Spinal cord (tissue), 10 donors: ENCODE measurements around the gene CMTM4. TPM values are rescaled to one million over a fixed set of nuclear protein-coding genes. Genes with fewer than 3 reads are reported as not detected.
"Not testable (repeated sequence)": the region's sequence is repeated elsewhere in the genome, so short reads cannot be mapped to it uniquely, and the experiment has no call there.

Experiments used
- DNase-seq, 6 donors: peaks; one replicate each; pipeline versions ENCODE4 v3.0.0 to v3.0.0-alpha.2; 2013 to 2015; ENCODE audit warnings: low spot score in 6 of 6, low read depth in 4 of 6
- H3K27ac ChIP-seq: one replicate; pipeline ENCODE4 v1.5.1; 2013; ENCODE audit warnings: low read depth, low read length, control low read depth
- H3K27me3 ChIP-seq: one replicate; pipeline ENCODE4 v1.6.1; 2013; ENCODE audit warnings: low read length; ENCODE audit not compliant: control insufficient read depth, insufficient read depth
- H3K36me3 ChIP-seq: one replicate; pipeline ENCODE4 v1.6.1; 2013; ENCODE audit warnings: low read length; ENCODE audit not compliant: control insufficient read depth, insufficient read depth
- H3K4me1 ChIP-seq: one replicate; pipeline ENCODE4 v1.6.1; 2013; ENCODE audit warnings: low read length; ENCODE audit not compliant: control insufficient read depth, insufficient read depth
- H3K4me3 ChIP-seq: one replicate; pipeline ENCODE4 v1.5.1; 2013; ENCODE audit warnings: low read depth, low read length, control low read depth
- H3K9me3 ChIP-seq: one replicate; pipeline ENCODE4 v1.6.1; 2013; ENCODE audit warnings: low read length; ENCODE audit not compliant: control insufficient read depth, insufficient read depth
- WGBS: methylation state at CpG from one replicate; pipeline ENCODE4 v1.1.5; 2013; ENCODE audit warnings: missing lambda C conversion rate; ENCODE audit not compliant: insufficient coverage; 5-methylcytosine and 5-hydroxymethylcytosine counted together
- polyA plus RNA-seq, 2 donors: library from polyadenylated mRNA; unstranded; fragments of 120-200 nt; gene quantifications; one replicate each; pipeline ENCODE4 v1.2.1, GENCODE V29; 2013; ENCODE audit not compliant: insufficient read length in 2 of 2
- total RNA-seq, 2 donors: library from RNA; depleted of rRNA in 1 of 2; stranded (reverse); fragments of 120-200 nt in 1 of 2; fragments of >200 nt in 1 of 2; gene quantifications; one replicate each; pipeline versions ENCODE4 v1.2.3 to v1.2.4, GENCODE V29; 2013 to 2014
- donor health status: healthy.

Gene CMTM4
- total and polyA plus RNA-seq, 4 donors: 34.8 to 64.3 (median 50.6) TPM

DNA sequence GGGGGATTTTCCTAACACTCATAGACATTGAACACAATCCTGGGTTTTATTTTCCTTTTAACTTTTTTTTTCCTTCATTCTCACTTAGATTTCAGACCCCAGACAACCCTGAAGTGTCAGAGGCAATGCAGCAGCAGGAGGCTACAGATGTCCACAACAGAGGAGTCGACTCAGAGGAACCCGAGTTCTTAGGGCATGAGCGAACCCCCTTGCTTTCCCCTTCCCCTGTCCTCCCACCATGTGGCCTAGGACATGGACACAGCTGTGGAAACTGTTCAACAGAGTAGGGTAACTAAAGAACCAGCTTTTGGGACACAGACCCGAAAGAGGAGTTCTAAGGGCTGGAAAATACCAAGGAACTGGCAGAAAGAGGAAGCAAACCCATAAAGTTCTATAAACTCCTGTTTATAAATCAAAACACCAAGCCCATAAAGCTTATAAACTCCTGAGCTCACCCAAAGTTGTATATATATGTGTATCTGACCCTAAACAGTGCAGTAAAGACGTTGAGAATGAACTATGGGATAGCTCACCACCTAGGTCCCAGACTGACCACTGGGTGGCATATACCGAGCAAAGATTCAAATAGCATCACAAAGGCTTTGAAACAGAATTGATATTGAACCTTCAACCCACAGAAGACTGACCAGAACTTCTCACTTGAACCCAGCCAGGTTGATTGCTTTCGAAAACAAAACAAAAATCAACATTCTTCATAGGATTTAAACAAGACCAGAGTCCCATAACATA, 33.9 kb downstream of the CMTM4 start:
- no peaks in the 10 kb centered on the region for H3K9me3 ChIP-seq
- H3K36me3 ChIP-seq: no peaks in the 10 kb centered on the region
- peak overlapping the region; percentile 53 for H3K27ac ChIP-seq
- WGBS: 54% methylated on average over 2 of the region's 7 CpGs
- H3K4me1 ChIP-seq: peaks cover 9% of the 10 kb centered on the region
- H3K4me3 ChIP-seq: no peak overlapping the region
- H3K27me3 ChIP-seq: no peaks in the 10 kb centered on the region
- peak in 2 of 6 donors; percentile 28 to 32 for DNase-seq

DNA sequence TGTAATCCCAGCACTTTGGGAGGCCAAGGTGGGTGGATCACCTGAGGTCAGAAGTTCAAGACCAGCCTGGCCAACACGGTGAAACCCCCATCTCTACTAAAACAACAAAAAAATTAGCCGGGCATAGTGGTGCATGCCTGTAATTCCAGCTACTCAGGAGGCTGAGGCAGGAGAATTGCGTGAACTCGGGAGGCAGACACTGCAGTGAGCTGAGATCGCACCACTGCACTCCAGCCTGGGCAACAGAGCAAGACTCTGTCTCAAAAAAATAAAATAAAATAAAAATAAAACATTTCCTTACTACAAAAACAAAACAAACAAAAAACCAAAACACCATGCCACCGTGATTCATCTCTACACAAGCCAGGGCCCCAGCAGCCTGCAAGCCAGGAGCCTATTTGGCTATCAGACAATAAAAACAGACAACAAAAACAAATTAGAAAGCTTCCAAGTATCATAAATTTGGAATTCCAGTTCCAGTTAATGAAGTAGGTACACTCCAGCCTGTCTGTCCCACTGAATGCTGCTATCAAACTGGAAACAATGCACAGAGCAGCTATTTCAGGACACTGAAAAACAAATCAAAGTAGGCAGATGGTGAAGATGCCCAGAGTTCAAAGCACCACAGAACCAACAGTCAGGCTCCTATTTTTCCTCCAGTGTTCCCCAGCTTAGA, 34.7 kb downstream of the CMTM4 start:
- peak overlapping the region; percentile 53 for H3K27ac ChIP-seq
- WGBS: 68% methylated on average over 4 of the region's 6 CpGs
- not testable (repeated sequence) for H3K27me3 ChIP-seq, H3K4me1 ChIP-seq, H3K9me3 ChIP-seq, H3K36me3 ChIP-seq, H3K4me3 ChIP-seq
- peak in 2 of 6 donors; percentile 27 to 28 for DNase-seq

DNA sequence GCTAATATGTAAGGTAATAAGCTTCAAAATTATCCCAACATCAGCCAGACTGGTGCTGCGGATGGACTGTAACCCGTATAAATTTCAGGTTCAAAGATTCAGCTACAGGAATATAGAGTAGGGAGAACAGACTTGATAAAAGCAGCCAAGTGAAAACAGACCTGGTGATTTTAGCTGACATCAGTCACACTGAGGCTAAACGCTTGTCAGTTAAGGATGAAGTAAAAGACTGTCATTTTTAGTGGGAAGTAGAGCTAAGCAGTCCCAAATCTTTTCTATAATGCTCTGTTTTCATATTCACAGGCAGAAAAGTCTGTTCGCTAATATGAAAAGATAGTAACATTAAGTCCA, 35.4 kb downstream of the CMTM4 start:
- Histone ChIP-seq H3K4me1 (peaks cover 12% of the 10 kb centered on the region), H3K36me3 (no peaks in the 10 kb centered on the region), H3K27me3 (no peaks in the 10 kb centered on the region), H3K27ac (peak overlapping the region; percentile 59), H3K4me3 (no peak overlapping the region), H3K9me3 (no peaks in the 10 kb centered on the region)
- DNase-seq: peak in 1 of 6 donors; percentile 41
- no CpG with 5 or more reads among the region's 4 CpGs for WGBS

DNA sequence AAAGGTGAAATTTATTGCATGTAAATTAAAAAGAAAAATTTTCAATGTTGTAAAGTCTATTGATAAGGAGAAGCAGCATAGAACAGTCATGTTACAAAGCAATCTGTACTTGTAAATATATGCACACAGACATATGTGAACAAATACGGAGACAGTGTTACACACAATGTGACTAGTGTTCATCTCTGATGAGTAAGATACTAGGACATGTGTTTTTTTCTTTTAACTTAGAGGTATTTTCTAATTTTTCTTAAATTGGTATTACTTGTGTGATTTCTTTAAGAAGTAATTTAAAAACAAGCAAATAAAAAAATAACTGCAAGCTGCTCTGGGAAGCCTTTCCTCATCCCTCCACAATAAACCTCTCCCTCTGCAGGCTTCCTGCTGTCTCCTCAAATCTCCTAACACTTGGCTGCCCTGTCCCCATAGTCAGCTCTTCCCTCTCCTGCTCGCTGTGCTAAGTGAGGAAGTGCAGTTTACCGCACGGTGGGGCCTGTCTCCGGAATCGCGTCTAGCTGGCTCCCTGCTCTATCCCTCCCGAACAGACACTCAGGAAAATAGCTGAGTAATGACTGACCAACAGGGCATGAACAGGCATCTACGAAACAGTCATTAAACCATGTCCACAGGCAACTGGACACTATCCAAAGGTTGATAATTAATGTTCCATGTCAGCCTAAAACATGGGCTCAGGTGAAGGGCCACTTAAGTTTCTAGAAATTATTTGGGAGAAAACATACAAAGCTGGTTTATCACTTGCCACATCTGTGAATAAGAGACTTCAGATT, 35.9 kb downstream of the CMTM4 start:
- 2% methylated on average over 7 of the region's 9 CpGs for WGBS
- H3K9me3 ChIP-seq: no peaks in the 10 kb centered on the region
- DNase-seq: peak in 4 of 6 donors; percentile 17 to 77 (median 56)
- H3K27me3 ChIP-seq: no peaks in the 10 kb centered on the region
- no peak overlapping the region for H3K4me3 ChIP-seq
- no peaks in the 10 kb centered on the region for H3K36me3 ChIP-seq
- peaks cover 12% of the 10 kb centered on the region for H3K4me1 ChIP-seq
- peak overlapping the region; percentile 59 for H3K27ac ChIP-seq

DNA sequence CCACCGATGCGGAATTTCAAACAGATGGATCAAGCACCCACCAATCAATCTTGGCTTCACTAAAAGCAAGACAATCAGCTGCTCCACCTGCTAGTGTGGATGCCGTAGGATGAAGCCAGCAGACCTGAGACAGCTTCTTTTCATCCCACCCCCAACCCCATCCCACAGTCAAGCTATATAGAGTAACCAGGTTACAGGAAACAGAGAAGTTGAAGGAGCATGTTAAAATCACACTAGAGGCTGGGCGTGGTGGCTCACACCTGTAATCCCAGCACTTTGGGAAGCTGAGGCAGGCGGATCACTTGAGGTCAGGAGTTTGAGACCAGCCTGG, 37.7 kb downstream of the CMTM4 start:
- Histone ChIP-seq H3K27me3 (no peaks in the 10 kb centered on the region), H3K27ac (no peak overlapping the region), H3K4me3 (no peak overlapping the region), H3K9me3 (no peaks in the 10 kb centered on the region), H3K4me1 (peaks cover 12% of the 10 kb centered on the region), H3K36me3 (no peaks in the 10 kb centered on the region)
- DNase-seq: no peak
- WGBS: 85% methylated on average over 4 of the region's 5 CpGs

DNA sequence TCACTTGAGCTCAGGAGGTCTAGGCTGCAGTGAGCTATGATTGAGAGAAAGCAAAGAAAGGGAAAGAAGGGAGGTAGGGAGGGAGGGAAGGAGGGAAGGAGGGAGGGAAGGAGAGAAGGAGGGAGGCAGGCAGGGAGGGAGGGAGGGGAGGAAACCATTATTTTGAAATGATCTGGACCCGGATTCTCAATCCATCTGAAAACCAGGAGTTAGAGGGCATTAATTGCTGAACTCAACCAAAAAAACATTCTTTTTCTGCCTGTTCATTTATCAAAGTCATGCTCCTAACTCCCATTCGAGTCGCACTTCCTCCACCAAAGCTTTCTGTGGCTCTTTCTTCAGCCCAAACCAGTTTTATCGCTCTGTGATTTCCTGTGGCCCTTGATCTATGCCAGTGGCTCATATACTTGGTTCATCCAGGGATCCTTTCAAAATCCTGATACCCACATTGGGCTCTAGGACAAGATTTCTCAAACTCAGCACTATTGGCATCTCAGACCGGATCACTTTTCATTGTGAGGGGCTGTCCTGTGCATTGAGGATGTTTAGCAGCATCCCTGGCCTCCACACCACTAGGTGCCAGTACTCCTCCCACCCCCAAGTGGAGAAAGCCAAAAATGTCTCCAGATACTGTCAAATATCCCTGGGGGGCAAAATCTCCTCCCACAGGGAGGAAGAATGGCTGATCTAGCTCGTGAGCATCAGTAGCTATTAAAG, 38.2 kb downstream of the CMTM4 start:
- 75% methylated on average over 6 of the region's 6 CpGs for WGBS
- Histone ChIP-seq H3K4me3 (no peak overlapping the region), H3K27ac (no peak overlapping the region), H3K36me3 (no peaks in the 10 kb centered on the region), H3K27me3 (no peaks in the 10 kb centered on the region), H3K4me1 (peaks cover 12% of the 10 kb centered on the region), H3K9me3 (no peaks in the 10 kb centered on the region)
- peak in 1 of 6 donors; percentile 49 for DNase-seq

DNA sequence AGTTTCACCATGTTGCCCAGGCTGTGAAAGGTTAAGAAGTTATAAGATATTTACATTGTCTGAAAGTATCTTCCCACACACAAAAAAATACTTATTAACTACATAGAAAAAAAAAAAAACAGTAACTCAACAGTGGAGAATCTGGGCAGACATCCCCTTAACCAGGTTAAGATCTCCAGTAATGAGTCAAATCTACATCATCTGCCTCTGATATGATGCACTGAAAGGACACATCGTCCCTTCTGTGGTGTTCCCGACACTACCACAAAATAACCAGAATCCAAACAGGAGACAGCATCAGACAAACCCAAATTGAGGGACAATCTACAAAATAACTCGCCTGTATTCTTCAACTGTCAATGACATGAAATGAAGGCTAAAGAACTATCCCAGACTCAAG, 40.0 kb downstream of the CMTM4 start:
- Histone ChIP-seq H3K36me3 (no peaks in the 10 kb centered on the region), H3K4me1 (peaks cover 8% of the 10 kb centered on the region), H3K9me3 (no peaks in the 10 kb centered on the region), H3K27me3 (no peaks in the 10 kb centered on the region), H3K4me3 (no peak overlapping the region), H3K27ac (no peak overlapping the region)
- DNase-seq: no peak
- WGBS: 94% methylated on average over 3 of the region's 3 CpGs

DNA sequence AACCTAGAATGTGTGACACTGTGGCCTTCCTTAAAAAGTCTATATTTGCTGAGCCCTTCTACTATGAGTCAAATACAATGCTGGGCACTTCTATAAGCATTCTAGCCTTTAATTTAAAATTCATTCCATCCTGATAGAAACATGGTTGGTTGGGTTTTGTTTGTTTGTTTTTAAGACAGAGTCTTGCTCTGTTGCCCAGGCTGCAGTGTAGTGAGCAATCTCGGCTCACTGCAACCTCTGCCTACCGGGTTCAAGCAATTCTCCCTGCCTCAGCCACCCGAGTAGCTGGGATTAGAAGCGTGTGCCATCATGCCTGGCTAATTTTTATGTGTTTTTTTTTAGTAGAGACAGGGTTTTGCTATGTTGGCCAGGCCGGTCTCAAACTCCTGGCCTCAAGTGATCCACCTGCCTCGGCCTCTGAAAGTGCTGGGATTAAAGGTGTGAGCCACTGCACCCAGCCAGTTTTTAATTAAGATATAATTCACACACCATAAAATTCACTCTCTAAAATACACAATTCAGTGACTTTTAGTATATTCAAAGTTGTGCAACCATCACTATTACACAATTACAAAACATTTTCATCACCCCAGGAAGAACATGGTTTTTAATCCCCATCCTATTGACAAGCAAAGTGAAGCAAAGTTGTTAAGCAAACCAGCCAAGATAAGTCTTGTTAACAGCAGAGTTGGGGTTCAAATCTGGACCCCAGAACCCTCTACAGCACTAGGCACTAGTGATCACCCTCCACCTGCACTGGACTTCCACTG, 42.8 kb downstream of the CMTM4 start:
- Histone ChIP-seq H3K4me3 (no peak overlapping the region), H3K9me3 (no peaks in the 10 kb centered on the region), H3K4me1 (peaks cover 8% of the 10 kb centered on the region), H3K36me3 (no peaks in the 10 kb centered on the region), H3K27ac (no peak overlapping the region), H3K27me3 (no peaks in the 10 kb centered on the region)
- no peak for DNase-seq
- WGBS: 100% methylated on average over 1 of the region's 6 CpGs
